Fibroblast of gingiva (primary cell): Measurements from ENCODE around the gene FAM240B.

Experiments
- DNase-seq: peaks from one replicate; pipeline ENCODE4 v3.0.0-alpha.2; 2011; ENCODE audit warnings: low read depth

FAM240B gene

DNA sequence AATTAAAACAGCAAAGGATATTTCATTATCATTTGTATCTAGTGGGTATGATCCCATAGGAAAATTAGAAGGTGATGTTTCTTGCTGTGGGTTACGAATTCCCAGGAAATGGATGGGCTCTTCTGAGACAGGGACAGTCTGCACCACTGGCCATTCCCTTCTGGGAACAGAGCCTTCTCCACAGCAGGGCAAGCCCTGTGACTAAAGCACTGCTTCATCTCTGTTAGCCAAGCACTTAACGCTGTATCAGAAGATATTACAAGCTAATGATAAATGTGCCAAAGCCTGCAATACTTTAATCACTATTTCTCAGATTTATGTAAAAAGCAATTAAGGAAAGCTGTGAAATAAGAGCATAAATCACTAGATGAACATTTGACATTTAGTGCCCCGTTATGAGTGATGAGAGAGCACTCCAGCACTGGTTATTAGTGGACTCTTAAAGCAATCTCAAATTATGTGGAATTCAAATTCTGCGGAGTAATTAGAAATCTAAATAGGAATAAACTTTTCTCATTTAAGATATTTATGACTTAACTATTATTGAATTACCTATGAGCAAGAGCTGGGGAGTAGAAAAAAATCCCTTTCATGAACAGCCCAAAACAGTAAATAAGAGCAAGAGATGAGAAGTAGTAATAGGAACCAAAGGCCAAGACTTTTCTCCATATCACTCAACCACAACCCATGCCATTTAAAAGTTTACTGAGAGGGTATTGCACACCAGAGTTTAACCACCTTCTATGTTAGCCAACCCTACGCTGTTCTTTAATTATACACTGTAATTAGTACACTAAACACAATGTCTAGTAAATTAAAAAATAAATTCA lies 49.2 kb downstream of the FAM240B start:
- DNase-seq, result no peak

DNA sequence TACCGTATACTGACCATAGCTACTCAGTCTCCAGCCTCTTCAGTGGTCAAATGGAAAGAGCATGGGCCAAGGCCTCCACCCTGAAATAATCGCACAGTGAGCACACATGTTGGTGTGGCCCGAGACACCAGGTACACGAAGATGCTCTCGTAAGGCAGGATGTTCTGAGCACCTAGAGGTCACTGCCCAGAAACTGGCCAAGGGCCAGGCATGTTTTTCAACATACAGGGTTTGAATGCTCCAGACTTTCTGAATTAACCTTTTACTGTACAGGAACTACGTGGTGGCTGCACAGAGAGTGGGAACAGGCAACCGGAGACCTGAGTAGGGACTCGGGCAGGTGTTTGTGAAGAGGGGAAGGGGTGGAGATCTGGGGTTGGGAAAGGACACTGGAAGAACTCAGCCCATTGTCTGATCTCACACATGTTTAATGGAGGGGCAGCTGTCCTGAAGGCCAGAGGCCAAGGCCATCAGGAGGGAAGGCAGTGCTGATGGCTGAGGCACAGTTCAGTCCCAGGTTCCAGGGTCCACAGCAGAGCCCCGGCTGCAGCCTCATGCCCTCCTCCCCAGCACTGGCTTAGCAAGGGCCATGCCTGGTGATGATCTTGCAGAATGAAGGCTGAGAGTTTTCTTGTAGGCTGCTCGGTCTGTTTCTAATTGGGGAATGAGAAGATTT lies 51.0 kb downstream of the FAM240B start:
- no peak for DNase-seq

DNA sequence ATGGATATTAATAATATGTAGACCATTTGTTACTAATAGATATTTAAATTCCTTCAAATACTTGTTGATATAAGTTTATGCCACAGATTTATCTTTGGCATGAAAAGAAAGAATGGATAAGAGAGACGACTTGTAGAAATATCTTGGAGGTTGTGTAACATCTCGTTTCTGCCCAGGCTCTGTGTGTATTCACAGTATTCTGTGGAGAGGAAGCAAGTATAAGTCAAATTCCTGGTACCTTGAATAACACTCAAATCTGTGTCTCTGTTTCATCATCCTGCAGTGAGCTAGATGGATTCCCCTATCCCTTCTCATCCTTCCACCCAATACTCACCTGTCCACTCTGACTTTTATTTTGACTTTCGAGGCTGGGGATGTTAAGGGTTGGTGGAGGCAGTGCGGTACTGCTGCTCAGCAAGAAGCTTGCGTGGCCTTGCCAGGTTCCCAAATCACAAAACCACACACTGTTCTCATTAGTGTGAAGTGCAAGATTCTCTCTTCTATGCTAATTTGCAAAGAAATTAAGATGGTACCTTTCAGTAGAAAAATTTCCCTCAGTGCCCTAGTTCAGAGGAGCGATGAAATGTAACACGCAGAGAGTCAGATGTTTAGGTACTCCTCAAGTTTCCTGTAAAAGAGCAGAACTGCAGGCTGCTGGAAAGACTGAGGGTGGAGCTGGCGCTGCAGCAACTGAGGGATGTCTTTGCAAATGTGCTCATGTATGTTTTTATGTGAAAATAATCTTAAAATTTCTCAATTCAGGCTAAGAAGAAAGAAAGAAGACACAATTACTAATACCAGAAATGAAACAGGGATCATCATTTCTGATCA lies 57.0 kb downstream of the FAM240B start:
- DNase-seq, result no peak

DNA sequence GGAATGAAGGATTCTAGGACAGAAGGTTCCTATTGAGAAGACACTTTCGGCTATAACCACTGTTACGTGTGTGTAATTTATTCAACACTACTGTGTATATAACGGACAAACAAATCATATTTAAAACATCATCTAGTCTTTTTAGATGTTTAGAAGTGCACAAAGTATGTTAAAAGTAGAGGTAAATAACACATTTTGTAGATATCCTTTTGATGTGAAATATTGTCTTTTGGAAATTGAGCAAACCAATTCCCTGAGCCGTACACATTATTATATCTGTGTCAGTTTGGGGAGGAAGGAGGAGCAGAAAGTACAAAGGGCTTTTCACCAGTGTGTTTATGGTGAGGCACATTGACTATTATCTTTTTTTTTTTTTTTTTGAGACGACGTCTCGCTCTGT lies 60.4 kb downstream of the FAM240B start:
- DNase-seq, result no peak

DNA sequence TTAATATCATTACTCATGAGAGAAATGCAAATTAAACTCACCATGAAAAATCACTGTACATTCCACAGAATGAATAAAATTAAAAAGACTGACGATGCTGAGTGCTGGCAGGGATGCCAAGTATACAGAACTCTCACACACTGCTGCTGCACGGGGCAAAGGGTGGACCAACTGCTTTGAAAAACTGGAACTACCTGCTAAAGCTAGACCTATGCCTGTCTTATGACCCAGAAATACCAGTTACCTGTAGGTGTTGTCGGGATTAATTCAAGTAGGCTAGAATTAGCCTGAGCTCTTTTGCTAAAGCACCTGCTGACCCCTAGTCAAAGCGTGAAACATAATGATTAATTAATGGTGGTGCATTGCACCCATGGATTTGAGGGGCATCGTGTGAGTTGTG lies 63.0 kb downstream of the FAM240B start:
- no peak for DNase-seq

DNA sequence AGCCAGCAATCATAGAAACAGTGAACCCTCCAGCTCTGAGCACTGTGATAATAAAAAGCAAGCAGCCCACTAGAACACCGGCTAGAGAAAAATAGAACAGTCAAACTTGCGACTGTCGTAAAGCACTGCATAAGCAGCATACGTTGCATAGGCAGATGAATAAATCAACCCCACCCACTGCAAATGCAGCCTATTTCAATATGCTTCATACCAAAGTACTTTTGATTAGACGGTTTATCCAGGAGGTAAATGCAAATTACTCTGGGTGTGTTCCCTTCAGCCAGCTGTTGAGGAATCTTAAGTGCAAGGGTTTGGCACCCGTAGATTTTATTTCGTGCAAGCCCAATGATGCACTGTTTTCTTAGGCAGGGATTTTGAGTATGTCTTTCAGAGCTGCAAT lies 67.4 kb downstream of the FAM240B start:
- DNase-seq, result no peak

DNA sequence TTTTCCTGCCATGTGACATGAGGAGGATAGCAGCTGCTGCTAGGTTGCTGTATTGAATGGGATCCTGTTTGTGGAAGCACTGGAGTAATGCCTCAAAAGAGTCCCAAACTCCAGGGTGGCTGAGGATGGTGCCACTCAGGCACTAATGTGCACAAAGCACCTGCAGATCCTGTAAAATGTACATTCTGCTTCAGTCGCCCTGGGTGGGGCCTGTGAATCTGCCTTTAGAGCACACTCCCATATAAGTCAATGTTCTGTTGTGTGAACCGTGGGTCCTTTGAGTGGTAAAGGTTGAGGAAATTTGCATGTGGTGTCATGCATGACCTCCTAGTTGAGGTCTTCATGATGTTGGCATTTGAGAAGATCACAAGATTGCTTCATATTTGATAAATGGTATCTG lies 67.9 kb downstream of the FAM240B start:
- DNase-seq, result no peak

DNA sequence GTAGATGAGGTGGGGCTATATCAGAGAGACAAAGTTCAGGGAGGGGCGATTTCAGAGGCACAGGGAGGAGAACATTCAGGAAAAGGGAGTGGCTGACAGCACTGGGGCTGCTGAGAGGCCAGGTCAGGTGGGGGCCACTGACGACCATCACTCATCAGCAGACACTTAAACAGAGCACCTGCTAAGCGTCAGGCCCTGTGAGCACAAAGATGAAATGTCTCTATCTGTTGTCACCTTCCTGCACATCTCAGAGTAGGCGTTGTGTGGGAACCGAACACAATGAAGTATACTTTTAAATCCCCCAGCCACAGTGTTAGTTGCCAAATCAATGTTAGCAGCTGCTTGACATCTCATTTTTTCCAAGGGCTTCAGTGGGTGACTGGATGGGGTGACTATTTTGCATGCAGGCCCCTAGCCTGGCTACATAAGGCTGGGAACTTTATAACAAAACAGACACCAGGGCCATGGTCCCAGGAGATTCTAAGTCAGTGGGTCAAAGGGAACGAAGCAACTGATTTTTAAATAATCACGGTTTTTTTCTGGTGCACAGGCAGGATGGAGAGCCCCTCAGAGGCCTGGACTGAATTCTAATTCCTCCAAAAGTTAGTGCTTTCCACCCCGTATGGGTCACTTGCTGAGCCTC lies 68.4 kb downstream of the FAM240B start:
- no peak for DNase-seq

DNA sequence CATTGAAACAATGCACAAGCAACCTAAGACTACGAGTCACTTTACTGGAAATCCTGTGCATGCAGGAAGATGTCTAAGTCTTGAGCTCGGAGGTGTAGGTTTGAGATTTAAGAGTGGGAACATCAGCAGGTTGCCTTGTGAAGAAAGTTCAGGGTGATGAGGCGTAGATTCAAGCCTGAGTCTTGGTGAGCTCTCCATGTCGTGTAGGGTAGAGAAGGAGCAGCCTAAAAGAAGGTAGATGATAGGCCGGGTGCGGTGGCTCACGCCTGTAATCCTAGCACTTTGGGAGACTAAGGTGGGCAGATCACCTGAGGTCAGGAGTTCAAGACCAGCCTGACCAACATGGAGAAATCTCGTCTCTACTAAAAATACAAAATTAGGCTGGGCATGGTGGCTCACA lies 69.4 kb downstream of the FAM240B start:
- no peak for DNase-seq

DNA sequence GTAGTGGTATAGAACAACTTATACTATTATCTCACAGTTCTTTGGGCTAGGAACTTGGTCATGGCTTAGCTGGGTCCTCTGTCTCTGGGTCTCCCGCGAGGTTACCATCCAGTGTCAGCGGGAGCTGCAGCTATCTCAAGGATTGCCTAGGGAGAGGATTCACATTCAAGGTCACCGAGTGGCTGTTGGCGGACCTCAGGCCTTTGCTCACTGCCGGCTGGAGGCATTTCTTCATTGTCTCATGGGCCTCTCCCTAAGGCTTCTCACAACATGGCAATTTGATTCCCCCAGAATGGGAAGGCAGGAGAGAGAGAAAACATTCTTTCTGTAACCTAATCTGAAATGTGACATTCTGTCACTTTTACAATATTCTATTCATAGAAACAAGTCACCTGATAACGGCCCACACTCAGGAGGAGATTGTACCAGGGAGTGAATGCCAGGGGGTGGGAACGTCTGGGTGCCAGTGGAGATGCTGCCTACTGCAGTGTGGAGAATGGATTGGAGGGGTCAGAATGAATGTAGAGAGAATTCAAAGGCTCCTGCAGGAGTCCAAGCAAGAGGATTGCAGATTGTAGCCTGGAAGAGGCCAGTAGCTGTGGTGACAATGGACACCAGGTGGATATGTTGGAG lies 70.1 kb downstream of the FAM240B start:
- no peak for DNase-seq

DNA sequence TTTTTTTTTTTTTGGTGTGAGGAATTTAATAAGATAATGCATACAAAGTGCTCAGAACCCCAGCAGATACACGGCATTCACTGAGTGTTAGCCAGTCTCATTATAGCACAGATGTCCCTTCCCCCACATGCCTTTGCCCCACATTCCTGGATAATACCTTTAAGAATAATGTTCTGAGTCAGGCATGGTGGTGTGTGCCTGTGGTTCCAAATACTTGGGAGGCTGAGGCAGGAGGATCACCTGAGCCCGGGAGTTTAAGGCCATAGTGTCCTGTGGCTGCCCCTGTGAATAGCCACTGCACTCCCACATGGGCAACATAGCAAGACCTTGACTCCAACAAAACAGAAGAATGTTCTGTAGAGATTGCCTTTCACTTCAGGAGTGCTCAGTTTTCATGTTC lies 75.3 kb downstream of the FAM240B start:
- DNase-seq, result no peak
